Esophagus muscularis mucosa (tissue), 4 donors: Measurements from ENCODE around the gene TNS4. TPM values are rescaled to one million over a fixed set of nuclear protein-coding genes. Genes with fewer than 3 reads are reported as not detected.
A peak's percentile ranks its signal among the peaks of the same experiment; 100 is the strongest.

ENCODE experiments used
- DNase-seq: peaks from one replicate; pipeline ENCODE4 v3.0.0-alpha.2; 2017; ENCODE audit errors: extremely low spot score
- H3K27ac ChIP-seq, 4 donors: fragments of 200-600 bp; sonication (generic); replicated peaks in 1 of 4; 1 replicate in 3 of 4; 2 replicates in 1 of 4; pipeline ENCODE4 v1.5.1; 2016 to 2019; ENCODE audit warnings: mild to moderate bottlenecking in 1 of 4
- H3K27me3 ChIP-seq, 4 donors: fragments of 200-600 bp; sonication (generic); one replicate each; pipeline versions ENCODE4 v1.5.1 to v1.6.0; 2016 to 2019
- H3K36me3 ChIP-seq, 4 donors: fragments of 200-600 bp; sonication (generic); one replicate each; pipeline ENCODE4 v1.5.1; 2016 to 2019
- H3K4me1 ChIP-seq, 4 donors: fragments of 200-600 bp; sonication (generic); one replicate each; pipeline ENCODE4 v1.5.1; 2016 to 2019
- H3K4me3 ChIP-seq, 4 donors: fragments of 200-600 bp; sonication (generic); 1 replicate in 2 of 4; 2 replicates in 2 of 4; pipeline ENCODE4 v1.5.1; 2016 to 2019; ENCODE audit warnings: mild to moderate bottlenecking in 4 of 4, moderate library complexity in 1 of 4
- H3K9me3 ChIP-seq, 4 donors: fragments of 200-600 bp; sonication (generic); 1 replicate in 3 of 4; 2 replicates in 1 of 4; pipeline ENCODE4 v1.5.1; 2016 to 2019
- EP300 ChIP-seq: sonication (generic); formaldehyde crosslinking; IDR thresholded peaks from one replicate; pipeline ENCODE4 v1.6.1; 2017; ENCODE audit warnings: antibody characterized with exemption
- POLR2A ChIP-seq: fragments of 450-650 bp; IDR thresholded peaks from one replicate; pipeline ENCODE4 v1.6.1; 2017; ENCODE audit warnings: antibody characterized with exemption, moderate library complexity, mild to moderate bottlenecking, low read depth
- POLR2AphosphoS5 ChIP-seq, 2 donors: sonication (generic); formaldehyde crosslinking; IDR thresholded peaks; one replicate each; pipeline ENCODE4 v1.6.1; 2017; ENCODE audit warnings: antibody characterized with exemption in 2 of 2
- WGBS: methylation state at CpG from one replicate; pipeline ENCODE4 v1.1.5; 2018; 5-methylcytosine and 5-hydroxymethylcytosine counted together
- intact Hi-C: fragments of 100-400 bp; cut with DNase I; formaldehyde crosslinking; loops from one replicate; pipeline ENCODE4 v1.15.1; 2023
- total RNA-seq, 4 donors: library from RNA; depleted of rRNA; stranded (reverse); fragments of >200 nt; gene quantifications; one replicate each; pipeline versions ENCODE4 v1.1.0 to v1.2.1, GENCODE V29; 2016
- TF ChIP-seq, protein P1 (sequence below), 3 experiments: fragments of 200-600 bp in 2 of 3; fragments of 450-650 bp in 1 of 3; sonication (generic) in 2 of 3; IDR thresholded peaks; one replicate each; pipeline ENCODE4 v1.5.1; 2017 to 2019; ENCODE audit warnings: antibody characterized with exemption in 3 of 3, mild to moderate bottlenecking in 2 of 3, moderate library complexity in 1 of 3

Gene TNS4
- total RNA-seq, 4 donors from 2014 or later = not detected

GRCh38 chr17:40456396-40456951 lies 44.9 kb downstream of the TNS4 start:
- peaks cover 28 to 72% (median 49%) of the 10 kb centered on the region in 4 donors for H3K36me3 ChIP-seq

GRCh38 chr17:40454613-40454995 lies 46.8 kb downstream of the TNS4 start:
- H3K27me3 ChIP-seq = no peaks in the 10 kb centered on the region

More at GRCh38 chr17:40456396-40456951, 44.9 kb downstream of the TNS4 start:
- H3K4me3 ChIP-seq = no peak overlapping the region
- no peaks in the 10 kb centered on the region for H3K27me3 ChIP-seq
- WGBS = 8% methylated on average over 1 of the region's 16 CpGs
- H3K4me1 ChIP-seq = peaks cover 62 to 99% (median 97%) of the 10 kb centered on the region in 4 donors
- intact Hi-C loops = no loop called here
- H3K27ac ChIP-seq = peak overlapping the region; percentile 78 to 98 (median 88)
- DNase-seq = no peak
- TF ChIP-seq POLR2A (no peak), POLR2AphosphoS5 (IDR thresholded peaks at IDR 0.05) (no peak), EP300 (no peak)
- TF ChIP-seq, protein P1, sequence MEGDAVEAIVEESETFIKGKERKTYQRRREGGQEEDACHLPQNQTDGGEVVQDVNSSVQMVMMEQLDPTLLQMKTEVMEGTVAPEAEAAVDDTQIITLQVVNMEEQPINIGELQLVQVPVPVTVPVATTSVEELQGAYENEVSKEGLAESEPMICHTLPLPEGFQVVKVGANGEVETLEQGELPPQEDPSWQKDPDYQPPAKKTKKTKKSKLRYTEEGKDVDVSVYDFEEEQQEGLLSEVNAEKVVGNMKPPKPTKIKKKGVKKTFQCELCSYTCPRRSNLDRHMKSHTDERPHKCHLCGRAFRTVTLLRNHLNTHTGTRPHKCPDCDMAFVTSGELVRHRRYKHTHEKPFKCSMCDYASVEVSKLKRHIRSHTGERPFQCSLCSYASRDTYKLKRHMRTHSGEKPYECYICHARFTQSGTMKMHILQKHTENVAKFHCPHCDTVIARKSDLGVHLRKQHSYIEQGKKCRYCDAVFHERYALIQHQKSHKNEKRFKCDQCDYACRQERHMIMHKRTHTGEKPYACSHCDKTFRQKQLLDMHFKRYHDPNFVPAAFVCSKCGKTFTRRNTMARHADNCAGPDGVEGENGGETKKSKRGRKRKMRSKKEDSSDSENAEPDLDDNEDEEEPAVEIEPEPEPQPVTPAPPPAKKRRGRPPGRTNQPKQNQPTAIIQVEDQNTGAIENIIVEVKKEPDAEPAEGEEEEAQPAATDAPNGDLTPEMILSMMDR (IDR thresholded peaks at IDR 0.05) = no peak
- H3K9me3 ChIP-seq = no peaks in the 10 kb centered on the region

DNA sequence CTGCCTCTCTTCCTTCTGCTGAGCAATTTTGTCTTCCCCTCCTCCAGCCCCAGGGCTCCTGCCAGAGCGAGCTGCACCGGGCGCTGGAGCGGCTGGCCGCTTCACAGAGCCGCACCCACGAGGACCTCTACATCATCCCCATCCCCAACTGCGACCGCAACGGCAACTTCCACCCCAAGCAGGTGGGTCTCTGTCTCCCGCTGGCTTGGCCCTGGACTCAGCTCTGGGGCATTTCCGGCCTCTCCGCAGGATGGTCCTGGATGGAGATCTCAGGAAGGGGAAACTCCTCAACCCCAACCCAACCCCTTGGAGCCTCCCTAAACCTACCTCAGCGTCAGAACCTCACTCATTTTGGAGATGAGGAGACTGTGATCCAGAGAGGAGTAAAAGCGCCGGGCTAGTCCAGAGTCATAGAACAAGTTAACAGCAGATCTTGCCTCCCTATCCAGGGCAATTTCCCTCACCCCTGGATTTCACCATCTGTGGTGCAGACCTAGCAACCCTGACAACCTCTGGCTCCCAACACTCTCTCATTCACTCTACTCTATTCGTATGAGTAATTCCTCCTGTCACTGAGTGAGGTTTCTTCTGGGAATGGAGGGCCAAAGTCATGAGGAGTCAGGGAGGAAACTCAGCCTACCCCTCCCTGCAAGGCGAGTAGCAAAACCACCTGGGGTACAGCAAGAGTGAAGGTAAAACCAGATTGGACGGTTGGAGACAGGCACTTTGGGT lies 47.4 kb downstream of the TNS4 start:
- peaks cover 78 to 99% (median 97%) of the 10 kb centered on the region in 4 donors for H3K4me1 ChIP-seq
- no peaks in the 10 kb centered on the region for H3K27me3 ChIP-seq
- H3K27ac ChIP-seq = peak overlapping the region; percentile 88 to 98 (median 93)
- H3K9me3 ChIP-seq = no peaks in the 10 kb centered on the region
- 67% methylated on average over 19 of the region's 19 CpGs for WGBS
- no peak for DNase-seq
- intact Hi-C loops = no loop called here
- peaks cover 28 to 72% (median 49%) of the 10 kb centered on the region in 4 donors for H3K36me3 ChIP-seq
- no peak overlapping the region for H3K4me3 ChIP-seq
- TF ChIP-seq EP300 (no peak), POLR2AphosphoS5 (IDR thresholded peaks at IDR 0.05) (peak in 1 of 2 donors; percentile 61), POLR2A (no peak)

More at GRCh38 chr17:40454613-40454995, 46.8 kb downstream of the TNS4 start:
- WGBS = 58% methylated on average over 2 of the region's 2 CpGs
- DNase-seq = no peak
- intact Hi-C loops = no loop called here
- Histone ChIP-seq H3K36me3 (peaks cover 28 to 72% (median 49%) of the 10 kb centered on the region in 4 donors), H3K4me1 (peaks cover 73 to 99% (median 97%) of the 10 kb centered on the region in 4 donors), H3K9me3 (no peaks in the 10 kb centered on the region), H3K27ac (peak overlapping the region; percentile 88 to 98 (median 93)), H3K4me3 (no peak overlapping the region)
- no peak for TF ChIP-seq POLR2A
- TF ChIP-seq, protein P1 (IDR thresholded peaks at IDR 0.05) = no peak
- TF ChIP-seq POLR2AphosphoS5 (IDR thresholded peaks at IDR 0.05) = no peak
- TF ChIP-seq EP300 = no peak

DNA sequence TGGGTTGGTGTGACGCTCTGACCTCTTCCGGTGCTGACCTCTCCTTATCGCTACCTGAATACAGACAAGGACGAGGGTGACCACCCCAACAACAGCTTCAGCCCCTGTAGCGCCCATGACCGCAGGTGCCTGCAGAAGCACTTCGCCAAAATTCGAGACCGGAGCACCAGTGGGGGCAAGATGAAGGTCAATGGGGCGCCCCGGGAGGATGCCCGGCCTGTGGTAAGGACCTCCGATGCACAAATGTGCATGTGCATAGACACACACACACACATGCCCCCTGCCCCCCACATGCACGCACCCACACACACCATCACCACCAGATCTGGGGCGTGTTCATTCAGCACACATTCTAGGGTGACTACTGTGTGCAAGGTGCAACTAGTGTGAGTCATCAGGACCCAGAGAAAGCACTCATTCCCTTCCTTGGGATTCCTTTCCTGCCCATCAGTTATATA lies 48.5 kb downstream of the TNS4 start:
- DNase-seq = no peak
- intact Hi-C loops = no loop called here
- 63% methylated on average over 11 of the region's 15 CpGs for WGBS
- TF ChIP-seq POLR2AphosphoS5 (IDR thresholded peaks at IDR 0.05) (no peak), POLR2A (no peak), EP300 (no peak)
- TF ChIP-seq, protein P1 (IDR thresholded peaks at IDR 0.05) = no peak
- H3K4me1 ChIP-seq = peaks cover 79 to 99% (median 97%) of the 10 kb centered on the region in 4 donors
- H3K9me3 ChIP-seq = no peaks in the 10 kb centered on the region
- no peak overlapping the region for H3K4me3 ChIP-seq
- H3K36me3 ChIP-seq = peaks cover 28 to 62% (median 49%) of the 10 kb centered on the region in 4 donors
- no peaks in the 10 kb centered on the region for H3K27me3 ChIP-seq
- H3K27ac ChIP-seq = peak overlapping the region; percentile 88 to 98 (median 93)

- no peak for DNase-seq
- H3K4me1 ChIP-seq = peaks cover 79 to 99% (median 97%) of the 10 kb centered on the region in 4 donors
- 33% methylated on average over 7 of the region's 7 CpGs for WGBS
These were observed 49.1 kb downstream of the TNS4 start for GRCh38 chr17:40452216-40452787.

More at GRCh38 chr17:40452216-40452787, 49.1 kb downstream of the TNS4 start:
- H3K9me3 ChIP-seq = no peaks in the 10 kb centered on the region
- peak; percentile 66 to 75 for TF ChIP-seq POLR2AphosphoS5 (IDR thresholded peaks at IDR 0.05)
- TF ChIP-seq, protein P1 (IDR thresholded peaks at IDR 0.05) = no peak
- peaks cover 28 to 55% (median 47%) of the 10 kb centered on the region in 4 donors for H3K36me3 ChIP-seq
- peak overlapping the region; percentile 88 to 98 (median 93) for H3K27ac ChIP-seq
- peak overlapping the region in 1 of 4 donors; percentile 11 for H3K4me3 ChIP-seq
- no peaks in the 10 kb centered on the region for H3K27me3 ChIP-seq
- intact Hi-C loops = no loop called here
